HepG2 (cell line): ENCODE results near the gene CCDC57. TPM values are rescaled to one million over a fixed set of nuclear protein-coding genes. Genes with fewer than 3 reads are reported as not detected.

ENCODE experiments used
- ATF6 ChIP-seq: sonication (generic); formaldehyde crosslinking; conservative IDR thresholded peaks from 2 replicates; pipeline ENCODE4 v1.4.0; 2020; ENCODE audit warnings: missing genetic modification reagents
- BATF2 ChIP-seq: sonication (generic); formaldehyde crosslinking; IDR thresholded peaks from 2 replicates; pipeline ENCODE4 v1.8.0; 2022; ENCODE audit warnings: mild to moderate bottlenecking, missing genetic modification reagents, moderate library complexity
- ERF ChIP-seq: IDR thresholded peaks from 2 replicates; pipeline ENCODE4 v1.6.1; 2018; ENCODE audit warnings: missing biosample characterization, missing genetic modification reagents
- FOXA3 ChIP-seq: IDR thresholded peaks from 2 replicates; pipeline ENCODE4 v1.6.1; 2016; ENCODE audit warnings: missing genetic modification reagents, missing compliant biosample characterization
- FOXK1 ChIP-seq: sonication (generic); formaldehyde crosslinking; IDR thresholded peaks from 2 replicates; pipeline ENCODE4 v1.4.0; 2020; ENCODE audit warnings: low read depth, missing genetic modification reagents, borderline replicate concordance
- HMGXB4 ChIP-seq, 2 experiments: sonication (generic) in 1 of 2; formaldehyde crosslinking in 1 of 2; IDR thresholded peaks; 2 replicates each; pipeline versions ENCODE4 v1.4.0 to v1.6.1; 2018 to 2020; ENCODE audit warnings: missing genetic modification reagents in 2 of 2, borderline replicate concordance in 1 of 2, low read depth in 1 of 2, mild to moderate bottlenecking in 1 of 2, missing biosample characterization in 1 of 2
- SCMH1 ChIP-seq: sonication (generic); formaldehyde crosslinking; IDR thresholded peaks from 2 replicates; pipeline ENCODE4 v1.9.0; 2021; ENCODE audit warnings: missing genetic modification reagents, mild to moderate bottlenecking, borderline replicate concordance
- SMAD9 ChIP-seq: sonication (generic); formaldehyde crosslinking; IDR thresholded peaks from 2 replicates; pipeline ENCODE4 v1.5.1; 2020; ENCODE audit warnings: mild to moderate bottlenecking, missing genetic modification reagents
- SOX13 ChIP-seq, 3 experiments: fragments of 450-650 bp in 1 of 3; sonication (generic) in 1 of 3; formaldehyde crosslinking in 1 of 3; IDR thresholded peaks in 2 of 3; conservative IDR thresholded peaks in 1 of 3; 2 replicates each; pipeline versions ENCODE4 v1.5.0 to v1.6.1; 2016 to 2020; ENCODE audit warnings: antibody characterized with exemption in 1 of 3, mild to moderate bottlenecking in 1 of 3, missing compliant biosample characterization in 1 of 3, missing genetic modification reagents in 1 of 3, moderate library complexity in 1 of 3
- SRSF1 ChIP-seq: fragments of 200-400 bp; formaldehyde crosslinking; optimal IDR thresholded peaks from 2 replicates; pipeline ENCODE3; 2017; ENCODE audit warnings: mild to moderate bottlenecking, low read depth, low read length, moderate library complexity
- SSRP1 ChIP-seq: IDR thresholded peaks from 2 replicates; pipeline ENCODE4 v1.6.1; 2016; ENCODE audit warnings: control low read depth
- ZFAT ChIP-seq: sonication (generic); formaldehyde crosslinking; conservative IDR thresholded peaks from 2 replicates; pipeline ENCODE4 v1.8.1; 2023; ENCODE audit warnings: missing genetic modification reagents, inconsistent platforms
- ZNF101 ChIP-seq: sonication (generic); formaldehyde crosslinking; IDR thresholded peaks from 2 replicates; pipeline ENCODE4 v1.4.0; 2020; ENCODE audit warnings: mild to moderate bottlenecking, low read depth, missing genetic modification reagents, borderline replicate concordance
- ZNF234 ChIP-seq: sonication (generic); formaldehyde crosslinking; conservative IDR thresholded peaks from 2 replicates; pipeline ENCODE4 v1.5.1; 2020; ENCODE audit warnings: mild to moderate bottlenecking, missing genetic modification reagents
- ZNF367 ChIP-seq: sonication (generic); formaldehyde crosslinking; IDR thresholded peaks from 2 replicates; pipeline ENCODE4 v1.4.0; 2020; ENCODE audit warnings: missing genetic modification reagents, borderline replicate concordance
- ZNF431 ChIP-seq: sonication (generic); formaldehyde crosslinking; IDR thresholded peaks from 2 replicates; pipeline ENCODE4 v1.9.0; 2022; ENCODE audit warnings: missing genetic modification reagents, low read depth, mild to moderate bottlenecking, borderline replicate concordance
- ZNF552 ChIP-seq: sonication (generic); formaldehyde crosslinking; IDR thresholded peaks from 2 replicates; pipeline ENCODE4 v1.9.0; 2022; ENCODE audit warnings: missing genetic modification reagents, mild to moderate bottlenecking, borderline replicate concordance
- ZNF576 ChIP-seq: sonication (generic); formaldehyde crosslinking; IDR thresholded peaks from 2 replicates; pipeline ENCODE4 v1.4.0; 2020; ENCODE audit warnings: mild to moderate bottlenecking, missing genetic modification reagents
- ZNF737 ChIP-seq: sonication (generic); formaldehyde crosslinking; IDR thresholded peaks from 2 replicates; pipeline ENCODE4 v1.5.0; 2020; ENCODE audit warnings: missing genetic modification reagents, mild to moderate bottlenecking, borderline replicate concordance
- polyA plus RNA-seq, 8 experiments: library from polyadenylated mRNA; depleted of rRNA in 3 of 8; stranded (reverse) in 7 of 8; unstranded in 1 of 8; fragments of >200 nt; fragmentation: Illumina TruSeq in 4 of 8; extraction: Trizol in 4 of 8; gene quantifications; 2 replicates each; pipeline versions ENCODE4 v1.2.1 to v1.2.3, GENCODE V29; 2011 to 2016; ENCODE audit warnings: low read depth in 4 of 8, missing spikeins in 1 of 8, mixed read lengths in 1 of 8; ENCODE audit not compliant: insufficient read depth in 1 of 8
- total RNA-seq, 5 experiments: library from RNA; depleted of rRNA; stranded (reverse); fragments of >200 nt; fragmentation: Illumina TruSeq; extraction: Trizol; gene quantifications; 2 replicates each; pipeline ENCODE4 v1.2.3, GENCODE V29; 2016; ENCODE audit warnings: low read depth in 1 of 5
- TF ChIP-seq, protein P1 (sequence below): sonication (generic); formaldehyde crosslinking; IDR thresholded peaks from 2 replicates; pipeline ENCODE4 v1.5.1; 2020; ENCODE audit warnings: missing genetic modification reagents, mild to moderate bottlenecking, borderline replicate concordance

The CCDC57 gene
- total and polyA plus RNA-seq, 2 of the 13 experiments (the other 11 are each of a cell fraction or from before 2014, with no cell fraction given): 59.3 to 59.9 TPM

DNA sequence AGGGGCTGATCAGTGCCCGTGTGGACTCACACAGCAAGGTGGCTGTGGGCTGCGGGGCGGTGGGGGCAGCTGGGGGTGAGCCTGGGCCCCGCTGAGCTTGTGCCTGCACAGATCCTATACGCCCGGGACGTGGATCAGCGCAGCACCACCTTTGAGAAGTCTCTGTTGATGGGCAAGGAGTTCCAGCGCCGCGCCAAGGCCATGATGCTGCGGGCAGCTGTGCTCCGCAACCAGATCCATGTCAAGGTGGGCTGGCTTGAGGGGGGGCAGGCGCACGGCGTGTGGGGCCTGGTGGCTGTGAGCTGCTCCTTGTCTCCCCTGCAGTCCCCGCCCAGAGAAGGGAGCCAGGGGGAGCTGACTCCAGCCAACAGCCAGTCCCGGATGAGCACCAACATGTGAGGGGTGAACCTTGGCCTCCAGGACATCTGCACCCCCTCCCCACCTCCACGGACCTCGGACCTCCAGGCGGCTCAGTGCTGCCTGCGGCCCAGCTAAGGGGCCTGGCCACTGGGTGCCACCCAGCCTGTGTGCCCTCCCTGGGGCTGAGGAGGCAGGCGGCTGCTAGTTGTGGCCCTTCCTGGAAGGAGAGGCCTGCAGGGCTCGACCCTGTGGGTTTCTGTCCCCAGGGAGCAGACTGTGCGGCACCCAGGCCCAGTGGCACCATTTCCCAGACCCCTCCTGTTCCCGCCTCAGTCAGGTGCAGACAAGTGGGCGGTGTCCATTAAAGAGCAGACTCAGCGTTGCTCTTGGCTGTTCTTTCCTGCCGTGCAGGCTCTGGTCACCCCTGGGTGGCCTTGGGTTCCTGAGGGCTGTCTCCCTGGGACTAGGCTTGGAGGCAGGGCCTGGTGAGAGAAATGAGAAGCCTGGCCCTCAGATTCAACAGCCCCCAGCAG lies 155.7 kb downstream of the CCDC57 start (continued):
- TF ChIP-seq SCMH1 (CRISPR knock-in tag) (no peak), SOX13 (IDR thresholded peaks at IDR 0.05) (no peak), SOX13 (CRISPR knock-in tag; conservative IDR thresholded peaks at IDR 0.05 in 1 of 2, IDR thresholded peaks at IDR 0.05 in 1 of 2) (0 out of 4 replicates have a peak, but pooled peaks of 1 of the 2 experiments have one; percentile 6), ATF6 (CRISPR knock-in tag) (no peak), ZNF552 (CRISPR knock-in tag) (no peak; the same call in none of the 2 replicates), ZNF101 (CRISPR knock-in tag) (no peak; the same call in 1 of the 2 replicates), FOXK1 (CRISPR knock-in tag) (0 out of 2 replicates have a peak, but pooled peaks have one; percentile 11), FOXA3 (peak; percentile 42; the same call in 1 of the 2 replicates), ZNF576 (CRISPR knock-in tag) (no peak), ERF (CRISPR knock-in tag) (peak; percentile 15; the same call in 1 of the 2 replicates), ZNF367 (CRISPR knock-in tag) (no peak), SMAD9 (CRISPR knock-in tag) (no peak), SSRP1 (peak; percentile 37; the same call in 1 of the 2 replicates), ZNF431 (CRISPR knock-in tag) (0 out of 2 replicates have a peak, but pooled peaks have one; percentile 43), HMGXB4 (CRISPR knock-in tag; IDR thresholded peaks at IDR 0.05; ENCODE audit: borderline replicate concordance in 1 of 2, low read depth in 1 of 2) (peak; percentile 55 to 62; a peak in 3 of 4 replicates), ZNF234 (CRISPR knock-in tag) (no peak), BATF2 (no peak), ZNF737 (CRISPR knock-in tag) (no peak), ZFAT (CRISPR knock-in tag) (no peak), SRSF1 (peak; percentile 72)
- TF ChIP-seq, protein P1, sequence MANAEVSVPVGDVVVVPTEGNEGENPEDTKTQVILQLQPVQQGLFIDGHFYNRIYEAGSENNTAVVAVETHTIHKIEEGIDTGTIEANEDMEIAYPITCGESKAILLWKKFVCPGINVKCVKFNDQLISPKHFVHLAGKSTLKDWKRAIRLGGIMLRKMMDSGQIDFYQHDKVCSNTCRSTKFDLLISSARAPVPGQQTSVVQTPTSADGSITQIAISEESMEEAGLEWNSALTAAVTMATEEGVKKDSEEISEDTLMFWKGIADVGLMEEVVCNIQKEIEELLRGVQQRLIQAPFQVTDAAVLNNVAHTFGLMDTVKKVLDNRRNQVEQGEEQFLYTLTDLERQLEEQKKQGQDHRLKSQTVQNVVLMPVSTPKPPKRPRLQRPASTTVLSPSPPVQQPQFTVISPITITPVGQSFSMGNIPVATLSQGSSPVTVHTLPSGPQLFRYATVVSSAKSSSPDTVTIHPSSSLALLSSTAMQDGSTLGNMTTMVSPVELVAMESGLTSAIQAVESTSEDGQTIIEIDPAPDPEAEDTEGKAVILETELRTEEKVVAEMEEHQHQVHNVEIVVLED (CRISPR knock-in tag): peak; percentile 71
